Mesenteric fat pad (tissue), 1 donor: Measurements from ENCODE around the gene MAG. TPM values are rescaled to one million over a fixed set of nuclear protein-coding genes. Genes with fewer than 3 reads are reported as not detected.
"Not testable (repeated sequence)": the region's sequence is repeated elsewhere in the genome, so short reads cannot be mapped to it uniquely, and the experiment has no call there.

ENCODE experiments used
- DNase-seq: peaks from one replicate; pipeline ENCODE4 v3.0.0-alpha.2; 2020; ENCODE audit warnings: low spot score
- total RNA-seq: library from RNA; stranded (reverse); fragmentation: NEBNext Ultra II Directional; extraction: Animal tissue kit (Norgen Biotek cat#: 25700); gene quantifications from one replicate; pipeline ENCODE4 v1.2.1, GENCODE V29; 2021
- donor health status: DM: yes; HTN: yes; CAD: no.

MAG gene
- total RNA-seq, 1 donor from 2014 or later, result not detected

- no peak for DNase-seq
These were observed 12.6 kb upstream of the MAG start for GRCh38 chr19:35279374-35279773.

GRCh38 chr19:35279985-35280821 lies 11.8 kb upstream of the MAG start:
- DNase-seq, result no peak

- DNase-seq, result no peak
These were observed 10.7 kb upstream of the MAG start for GRCh38 chr19:35281303-35281702.

GRCh38 chr19:35284153-35285094 lies 7.5 kb upstream of the MAG start:
- DNase-seq, result no peak

- DNase-seq, result no peak
These were observed 6.9 kb upstream of the MAG start for GRCh38 chr19:35285095-35285449.

- not testable (repeated sequence) for DNase-seq
These were observed 6.5 kb upstream of the MAG start for GRCh38 chr19:35285465-35285864.

GRCh38 chr19:35286101-35286500 lies 5.9 kb upstream of the MAG start:
- DNase-seq, result not testable (repeated sequence)

- DNase-seq, result no peak
These were observed 4.2 kb upstream of the MAG start for GRCh38 chr19:35287713-35288112.

- no peak for DNase-seq
These were observed 3.6 kb upstream of the MAG start for GRCh38 chr19:35288331-35288730.

GRCh38 chr19:35288906-35289305 lies 3.1 kb upstream of the MAG start:
- DNase-seq, result no peak

GRCh38 chr19:35290381-35291127 lies 1.4 kb upstream of the MAG start:
- no peak for DNase-seq

- DNase-seq, result no peak
These were observed 702 bp upstream of the MAG start for GRCh38 chr19:35291259-35291658.

- DNase-seq, result no peak
These were observed 731 bp downstream of the MAG start for GRCh38 chr19:35292421-35293362.

- DNase-seq, result no peak
These were observed 1.4 kb downstream of the MAG start for GRCh38 chr19:35293363-35293739.

- no peak for DNase-seq
These were observed 1.8 kb downstream of the MAG start for GRCh38 chr19:35293808-35294207.

- no peak for DNase-seq
These were observed 2.4 kb downstream of the MAG start for GRCh38 chr19:35294328-35294727.

- no peak for DNase-seq
These were observed 3.2 kb downstream of the MAG start for GRCh38 chr19:35294859-35295791.

GRCh38 chr19:35295792-35296462 lies 4.0 kb downstream of the MAG start:
- no peak for DNase-seq
